GM21515 (cell line): ENCODE measurements around the gene EGFLAM.

Experiments used
- ATAC-seq: cut with Tn5 transposase; IDR thresholded peaks from one replicate; pipeline ENCODE4 v1.9.1; 2021; ENCODE audit not compliant: unreplicated experiment

EGFLAM gene

DNA sequence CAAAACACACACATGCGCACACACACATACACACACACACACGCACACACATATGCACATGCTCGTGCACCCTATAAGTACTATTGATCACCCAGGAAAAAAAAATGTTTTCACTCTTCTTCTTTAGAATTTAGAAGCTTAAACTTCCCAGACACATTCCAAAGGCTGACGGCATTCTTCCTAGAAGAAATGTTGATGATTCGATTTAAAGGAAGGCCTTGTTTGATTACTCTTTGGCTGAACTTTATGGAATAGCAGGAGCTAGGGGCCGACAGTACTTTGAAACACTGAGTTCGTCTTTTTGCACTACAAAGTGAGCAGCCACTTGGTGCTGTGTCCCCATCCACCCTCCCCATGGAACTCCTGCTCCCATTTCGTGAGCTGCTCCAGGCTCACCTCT lies 113.2 kb downstream of the EGFLAM start:
- no peak for ATAC-seq

DNA sequence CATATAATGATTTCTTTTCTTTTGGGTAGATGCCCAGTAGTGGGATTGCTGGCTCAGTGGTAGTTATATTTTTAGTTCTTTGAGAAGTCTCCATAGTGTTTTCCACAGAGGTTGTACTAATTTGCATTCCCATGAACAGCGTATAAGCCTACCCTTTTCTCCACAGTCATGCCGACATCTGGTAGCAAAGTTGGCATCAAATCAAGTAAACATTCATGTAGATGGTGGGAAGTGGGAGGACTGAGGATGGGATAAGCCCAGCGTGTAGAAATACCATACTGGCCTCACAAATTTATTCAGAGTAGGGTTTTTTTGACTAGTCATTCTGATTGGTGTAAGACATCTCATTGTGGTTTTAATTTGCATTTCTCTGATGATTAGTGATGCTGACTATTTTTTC lies 115.4 kb downstream of the EGFLAM start:
- no peak for ATAC-seq

DNA sequence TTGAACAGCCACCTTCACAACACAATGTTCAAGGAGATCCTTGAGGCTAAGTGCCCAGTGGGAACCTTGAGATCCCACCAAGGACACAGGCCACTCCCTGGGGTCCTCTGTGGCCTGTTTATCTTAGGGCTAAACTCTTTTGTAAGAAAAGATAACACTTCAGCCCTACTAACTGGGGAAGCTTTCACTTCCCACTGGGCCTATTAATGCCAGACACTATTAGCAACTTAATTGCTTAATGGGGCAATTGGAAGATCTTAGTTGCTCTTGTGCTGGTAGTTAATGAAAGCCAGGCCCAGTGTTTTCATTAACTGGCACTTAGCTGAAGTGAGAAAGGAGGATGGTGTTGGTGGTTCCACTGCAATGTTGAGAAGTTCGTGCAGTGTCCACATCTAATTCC lies 117.1 kb downstream of the EGFLAM start:
- ATAC-seq = no peak

DNA sequence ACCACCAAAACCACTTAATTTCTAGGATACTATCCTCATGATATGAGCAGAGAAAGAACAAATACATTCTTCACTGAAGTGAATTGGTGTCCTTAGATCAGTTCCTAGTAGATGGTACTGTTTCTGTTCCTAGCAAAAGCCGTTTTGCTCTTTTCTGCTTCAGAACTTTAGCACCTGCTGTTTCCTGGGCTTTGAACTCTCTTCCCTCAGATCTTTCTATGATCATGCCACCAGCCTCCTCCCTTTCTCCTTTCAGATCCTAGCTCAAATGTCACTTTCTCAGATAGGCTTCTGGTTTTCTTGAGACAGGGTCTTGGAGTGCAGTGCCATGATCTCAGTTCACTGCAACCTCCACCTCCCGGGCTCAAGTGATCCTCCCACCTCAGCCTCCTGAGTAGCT lies 118.0 kb downstream of the EGFLAM start:
- no peak for ATAC-seq

DNA sequence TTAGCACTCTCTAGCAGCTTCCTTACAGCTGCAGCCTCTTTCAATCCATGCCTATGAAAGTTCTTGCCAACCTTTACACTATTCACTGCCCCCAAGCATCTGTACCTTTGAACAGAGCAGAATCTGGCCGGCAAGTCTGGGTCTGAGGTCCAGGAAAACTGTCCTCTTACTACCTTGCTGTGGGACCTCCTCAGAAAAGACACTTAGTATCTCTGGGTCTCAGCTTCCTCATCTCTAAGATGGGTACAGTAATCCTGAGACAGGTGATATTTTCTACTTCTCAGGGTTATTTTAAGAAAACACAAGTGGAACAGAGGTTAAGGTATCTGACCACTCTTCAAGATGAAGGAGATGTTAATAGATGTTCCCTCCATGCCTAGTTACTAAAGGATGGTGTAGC lies 120.2 kb downstream of the EGFLAM start:
- no peak for ATAC-seq

DNA sequence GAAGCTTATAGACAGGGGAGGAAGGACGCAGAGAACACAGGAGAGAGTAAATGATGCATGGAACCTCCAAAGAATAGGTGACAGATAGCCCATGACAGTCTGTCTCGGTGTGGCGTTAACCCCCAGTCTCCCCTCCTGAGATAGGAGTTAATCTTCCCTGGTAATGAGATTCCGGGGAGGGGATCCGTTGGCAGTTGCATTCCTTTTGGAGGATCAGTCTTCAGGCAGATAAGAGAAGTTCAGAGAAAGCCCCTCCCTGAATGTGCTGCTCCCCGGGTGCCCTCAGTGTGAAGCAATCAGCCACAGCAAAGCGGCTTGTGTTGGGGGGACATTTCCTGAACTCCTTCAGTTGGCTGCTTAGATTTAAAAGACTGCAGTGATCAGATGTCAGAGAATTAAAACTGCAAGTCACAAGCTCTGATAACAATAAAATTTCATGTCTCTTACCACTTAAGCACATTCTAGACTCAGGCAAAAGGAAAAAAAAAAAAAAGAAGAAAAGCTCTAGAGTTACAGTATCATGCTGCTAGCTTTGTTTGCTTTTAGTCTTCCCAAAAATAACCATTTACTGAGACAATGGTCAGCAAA lies 121.1 kb downstream of the EGFLAM start:
- ATAC-seq = no peak

DNA sequence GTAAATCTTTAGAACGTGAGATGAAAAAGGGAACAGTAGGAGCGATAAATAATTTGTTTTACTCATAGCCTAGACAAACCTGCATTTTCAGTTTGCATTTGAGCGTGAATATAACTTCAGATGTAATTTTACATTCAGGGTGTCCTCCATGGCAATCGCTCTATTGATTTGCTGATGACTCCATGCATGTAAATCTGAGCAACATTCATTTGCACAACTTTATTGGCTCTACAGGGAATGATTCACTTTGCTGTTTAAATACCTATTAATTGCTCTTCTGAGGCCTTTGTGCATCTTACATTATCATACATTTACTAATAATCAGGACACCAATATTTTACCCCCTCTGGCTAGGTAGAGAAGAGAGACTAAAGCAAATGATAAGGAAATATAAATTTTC lies 122.2 kb downstream of the EGFLAM start:
- ATAC-seq = no peak

DNA sequence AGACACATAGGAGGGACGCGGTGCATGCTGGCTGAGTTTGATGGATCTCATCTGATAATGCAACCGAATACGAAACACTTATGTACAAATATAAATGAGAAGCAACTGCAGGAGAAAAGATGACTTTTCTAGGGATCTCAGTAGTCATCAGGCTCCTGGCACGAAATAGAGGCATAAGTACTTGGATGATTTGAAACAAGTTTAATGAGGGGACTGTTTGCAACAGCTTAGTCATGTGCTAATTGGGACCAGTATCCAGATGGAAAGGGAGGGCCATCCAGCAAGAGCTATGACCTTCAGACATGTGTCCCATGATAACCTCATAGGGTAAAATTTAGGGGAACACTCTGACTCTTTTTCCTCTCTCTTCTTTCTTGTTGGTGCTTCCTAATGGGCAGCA lies 123.0 kb downstream of the EGFLAM start:
- no peak for ATAC-seq

DNA sequence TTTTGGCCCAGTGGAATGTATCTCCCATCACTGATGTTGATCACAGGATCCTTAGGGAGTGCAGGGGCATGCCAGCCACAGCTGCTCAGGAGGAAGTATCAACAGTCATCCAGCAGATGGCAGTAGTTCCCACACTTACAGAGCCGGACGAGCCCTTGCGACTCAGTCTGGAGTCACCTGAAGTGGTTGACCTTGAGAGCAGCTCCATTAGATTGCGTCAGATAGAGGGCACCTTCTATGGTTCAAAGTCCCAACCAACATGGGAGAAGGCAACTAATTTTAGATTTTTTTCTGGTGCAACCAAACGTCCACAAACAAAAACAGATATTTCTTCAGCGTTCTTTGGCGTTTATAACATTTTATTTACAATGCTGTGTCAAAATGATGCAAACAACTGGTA lies 124.5 kb downstream of the EGFLAM start:
- peak; percentile 98 for ATAC-seq

DNA sequence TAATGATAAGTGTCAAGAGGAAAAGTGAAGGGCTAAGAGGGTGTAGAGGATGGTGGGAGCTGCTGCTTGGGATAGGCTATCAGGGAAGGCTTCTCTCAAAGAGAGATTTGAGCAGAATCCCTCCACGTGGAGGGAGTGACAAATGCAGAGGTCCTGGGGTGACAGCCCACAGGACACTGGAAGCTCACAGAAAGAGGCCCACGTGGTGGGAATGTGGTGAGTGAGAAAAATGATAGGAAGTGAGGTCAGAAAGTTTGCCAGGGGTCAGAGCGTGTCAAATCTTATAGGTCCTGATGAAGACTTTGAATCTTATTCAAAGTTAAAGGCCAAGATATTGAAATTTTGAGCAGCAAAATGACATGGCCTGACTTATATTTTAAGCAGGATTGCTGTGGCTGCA lies 125.3 kb downstream of the EGFLAM start:
- ATAC-seq = no peak

DNA sequence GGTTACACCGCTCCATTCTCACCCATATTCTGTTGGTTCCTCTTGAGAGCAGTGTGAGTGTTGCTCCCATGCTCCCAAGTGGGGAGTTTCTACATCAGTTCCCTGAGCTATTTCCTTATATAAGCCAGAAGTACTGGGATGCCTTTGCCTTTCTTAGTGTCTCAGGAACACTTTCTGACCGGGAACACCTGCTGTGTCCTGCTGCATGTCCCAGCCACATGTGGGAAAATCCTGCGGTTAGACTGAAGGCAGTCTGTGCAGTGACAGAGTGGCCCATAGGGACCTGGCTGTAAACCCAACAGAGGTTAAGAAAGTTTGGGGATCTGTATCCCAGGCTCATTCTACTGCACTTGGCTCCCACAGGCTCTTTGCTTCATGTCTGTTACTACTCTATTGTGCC lies 126.0 kb downstream of the EGFLAM start:
- no peak for ATAC-seq

DNA sequence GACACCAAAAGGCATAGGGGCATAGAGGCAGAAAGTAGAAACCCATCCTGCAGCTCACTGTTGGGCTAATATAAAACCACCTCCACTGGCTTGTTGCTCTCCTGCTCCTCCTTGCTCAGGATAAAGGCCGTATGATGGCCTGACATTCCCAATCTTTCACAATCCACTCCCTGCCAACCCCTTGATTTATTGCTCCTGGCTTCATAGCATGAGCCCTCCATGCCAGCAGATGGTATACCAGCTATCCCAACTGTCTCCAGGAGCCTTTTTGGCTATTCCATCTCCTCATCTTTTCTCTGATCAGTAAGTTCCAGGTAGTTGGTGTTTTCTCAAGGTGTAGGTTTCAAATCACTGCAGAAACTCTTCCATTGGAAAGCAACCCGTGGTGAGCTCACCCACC lies 128.8 kb downstream of the EGFLAM start:
- ATAC-seq = no peak

DNA sequence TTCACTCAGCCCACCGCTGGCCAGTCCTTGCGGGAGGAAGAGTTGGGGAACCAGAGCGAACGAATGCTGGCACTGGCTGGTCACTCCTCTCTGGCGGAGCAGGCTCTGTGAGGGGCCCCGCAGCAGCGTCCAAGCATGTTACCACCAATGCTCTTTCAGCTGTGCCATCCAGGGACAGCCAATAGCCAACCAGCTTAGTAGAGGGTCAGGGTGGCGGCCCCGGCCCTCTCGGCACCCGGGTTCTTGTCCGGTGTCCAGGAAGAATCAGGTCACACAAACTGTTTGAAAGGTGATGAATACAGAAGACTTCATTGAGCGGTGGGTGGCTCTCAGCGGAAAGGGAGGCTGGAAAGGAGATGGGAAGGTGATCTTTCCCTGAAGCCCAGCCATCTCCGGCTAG lies 135.3 kb downstream of the EGFLAM start:
- no peak for ATAC-seq

DNA sequence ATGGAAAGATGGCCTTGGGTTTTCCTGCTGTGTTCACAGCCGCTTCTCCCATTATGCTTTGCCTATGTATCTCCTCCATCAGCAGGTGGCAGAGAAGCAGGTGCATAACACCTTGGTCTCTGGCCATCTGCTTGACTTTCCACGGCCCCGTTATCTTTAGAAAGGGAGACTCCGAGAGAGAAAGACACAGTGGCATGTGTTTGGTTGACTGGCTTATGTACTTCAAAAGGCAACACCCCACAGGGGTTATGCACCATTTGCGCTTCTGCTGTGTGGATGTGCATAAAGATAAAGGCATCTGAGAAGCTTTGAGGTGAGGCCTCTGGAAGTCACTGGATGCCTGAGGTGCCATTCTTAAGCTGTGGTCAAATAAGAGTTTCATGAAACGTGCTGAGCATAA lies 138.4 kb downstream of the EGFLAM start:
- no peak for ATAC-seq

DNA sequence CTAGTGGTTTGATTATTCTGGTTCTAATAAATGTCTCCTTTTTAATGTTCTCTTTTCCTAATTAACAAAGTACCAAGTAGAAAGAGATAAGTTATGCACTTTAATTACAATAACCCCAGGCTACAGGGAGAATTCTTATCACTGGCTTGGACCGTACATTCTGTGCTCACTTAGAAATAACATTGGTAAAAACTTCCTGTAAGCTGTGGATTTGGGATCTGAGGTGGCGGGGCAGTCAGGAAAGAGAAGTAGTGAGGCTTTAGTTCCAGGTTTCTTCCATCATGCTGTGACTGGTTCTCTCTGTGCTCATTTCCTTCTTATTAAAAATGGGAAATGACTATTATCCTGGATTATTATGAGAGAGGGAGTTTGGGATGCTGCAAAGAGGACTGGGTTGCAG lies 142.0 kb downstream of the EGFLAM start:
- ATAC-seq = no peak

DNA sequence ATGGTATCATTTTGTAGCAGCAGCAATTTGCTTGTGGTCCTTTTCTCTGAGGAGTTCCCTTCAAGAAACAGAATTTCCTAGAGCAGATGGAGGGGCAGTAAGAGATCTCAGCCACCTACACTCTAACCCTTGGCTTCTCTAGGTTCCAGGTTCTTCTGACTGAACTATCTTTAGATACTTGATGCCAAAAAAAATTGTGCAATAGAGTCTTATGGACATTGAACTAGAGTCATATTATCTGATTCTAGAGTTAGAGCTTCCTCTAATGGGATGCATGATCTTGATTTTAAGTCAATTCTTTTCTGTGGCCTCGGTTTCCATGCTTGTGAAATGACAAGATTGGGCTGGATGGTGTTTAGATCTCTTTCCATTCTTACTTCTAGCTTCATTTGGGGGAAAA lies 142.8 kb downstream of the EGFLAM start:
- no peak for ATAC-seq

DNA sequence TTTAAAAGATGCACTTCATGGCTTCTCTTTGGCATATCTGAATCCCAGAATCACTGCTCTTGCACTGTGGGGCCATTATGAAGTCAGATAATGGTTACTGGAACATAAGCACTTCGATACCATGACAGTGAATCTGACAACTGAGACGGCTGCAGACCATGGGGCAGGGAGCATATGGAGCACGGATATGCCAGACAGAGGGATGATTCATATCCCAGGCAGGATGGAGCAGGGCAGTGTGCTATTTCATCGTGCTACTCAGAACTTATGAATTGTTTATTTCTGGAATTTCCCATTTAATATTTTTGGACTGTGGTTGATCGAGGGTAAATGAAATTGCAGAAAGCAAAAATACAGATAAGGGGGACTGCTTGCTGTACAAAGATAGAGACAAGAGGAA lies 145.0 kb downstream of the EGFLAM start:
- ATAC-seq = no peak

DNA sequence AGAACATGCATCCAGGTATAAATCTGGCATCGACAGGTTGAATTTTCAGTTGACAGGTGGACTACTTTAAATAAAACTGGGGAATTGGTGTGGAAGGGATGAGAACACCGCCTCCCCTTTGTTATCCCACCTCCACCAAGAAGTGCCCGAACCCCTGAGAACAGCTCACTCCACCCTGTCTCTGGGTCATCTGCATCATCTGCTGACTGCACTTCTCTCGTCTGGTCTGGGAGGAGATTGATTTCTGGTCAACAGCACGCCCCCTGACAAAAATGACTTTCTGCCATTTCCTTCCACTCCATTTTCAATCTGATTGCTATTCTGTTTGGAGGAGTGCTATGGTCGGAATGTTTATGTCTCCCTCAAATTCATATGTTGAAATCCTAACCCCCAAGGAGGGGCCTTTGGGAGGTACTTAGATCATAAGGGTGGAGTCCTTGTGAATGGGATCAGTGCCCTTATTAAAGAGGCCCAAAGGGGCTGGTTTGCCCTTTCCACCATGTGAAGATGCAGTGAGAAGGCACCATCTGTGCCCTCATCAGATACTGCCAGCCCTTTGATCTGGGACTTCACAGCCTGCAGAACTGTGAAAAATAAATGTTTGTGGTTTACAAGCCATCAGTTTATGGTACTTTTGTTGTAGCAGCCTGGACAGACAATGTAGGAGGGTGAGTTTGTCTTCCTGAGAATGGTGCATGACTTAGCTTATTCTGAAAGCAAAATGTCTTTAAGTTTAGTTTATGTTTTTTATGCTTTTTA lies 145.7 kb downstream of the EGFLAM start:
- no peak for ATAC-seq

DNA sequence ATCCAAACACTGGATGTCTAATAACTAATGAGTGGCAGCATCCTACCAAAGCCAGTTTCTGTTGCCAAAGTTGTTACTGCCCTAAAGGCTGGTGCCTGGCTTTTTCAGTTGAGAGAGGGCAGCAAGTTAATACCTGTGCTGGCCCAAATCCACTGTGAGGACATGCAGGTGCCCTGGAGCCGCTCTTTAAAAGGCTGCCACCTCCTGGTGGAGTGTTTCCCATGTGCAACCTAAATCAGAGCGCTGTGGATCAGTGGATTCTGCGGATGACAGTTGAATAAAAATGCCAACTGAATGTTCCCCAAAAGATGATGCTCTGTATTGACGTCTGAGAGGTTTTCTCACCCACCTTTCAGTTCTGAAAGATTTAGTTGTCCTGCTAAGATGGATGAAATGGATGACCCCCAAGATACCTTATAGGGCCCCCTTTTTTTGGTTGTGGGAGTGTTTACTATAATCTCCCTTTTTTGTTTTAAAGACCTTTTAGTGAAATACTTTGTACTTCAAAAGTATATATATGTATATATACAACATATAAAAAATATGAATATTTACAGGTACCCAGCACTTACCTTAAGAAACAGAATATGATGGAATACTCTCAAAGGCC lies 146.4 kb downstream of the EGFLAM start:
- ATAC-seq = no peak

DNA sequence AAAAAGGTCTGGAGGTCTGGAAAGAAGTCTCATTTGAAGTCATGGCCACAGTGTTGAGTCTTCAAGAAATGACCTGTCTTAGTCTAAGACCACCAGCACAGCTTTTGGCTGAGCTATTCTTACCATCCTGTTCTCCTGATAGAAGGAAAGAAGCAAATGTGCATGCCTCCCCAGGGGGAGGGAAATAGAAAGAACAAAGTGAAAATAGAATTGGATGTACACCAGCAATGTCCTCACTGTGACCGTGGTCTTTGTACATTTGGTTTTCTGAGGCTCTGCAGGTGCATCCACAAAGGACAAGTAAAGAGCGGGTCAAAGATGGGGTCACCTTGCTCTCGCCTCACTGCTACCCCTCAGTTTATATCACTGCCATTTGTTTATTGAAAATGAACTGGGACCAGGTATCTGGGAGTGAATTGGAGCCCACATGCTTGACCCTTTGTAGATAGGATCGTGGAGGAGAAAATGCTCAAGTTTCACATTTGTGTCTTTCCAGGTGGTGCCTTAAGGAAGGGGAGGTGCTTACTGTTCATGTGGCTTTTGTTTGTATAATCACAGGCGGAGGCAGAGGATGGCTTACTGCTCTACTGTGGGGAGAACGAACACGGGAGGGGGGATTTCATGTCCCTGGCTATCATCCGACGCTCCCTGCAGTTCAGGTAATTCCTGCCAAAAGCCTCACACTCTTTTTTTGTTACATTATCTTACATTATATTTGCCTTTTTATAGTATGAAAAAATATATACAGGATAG lies 150.3 kb downstream of the EGFLAM start:
- no peak for ATAC-seq

DNA sequence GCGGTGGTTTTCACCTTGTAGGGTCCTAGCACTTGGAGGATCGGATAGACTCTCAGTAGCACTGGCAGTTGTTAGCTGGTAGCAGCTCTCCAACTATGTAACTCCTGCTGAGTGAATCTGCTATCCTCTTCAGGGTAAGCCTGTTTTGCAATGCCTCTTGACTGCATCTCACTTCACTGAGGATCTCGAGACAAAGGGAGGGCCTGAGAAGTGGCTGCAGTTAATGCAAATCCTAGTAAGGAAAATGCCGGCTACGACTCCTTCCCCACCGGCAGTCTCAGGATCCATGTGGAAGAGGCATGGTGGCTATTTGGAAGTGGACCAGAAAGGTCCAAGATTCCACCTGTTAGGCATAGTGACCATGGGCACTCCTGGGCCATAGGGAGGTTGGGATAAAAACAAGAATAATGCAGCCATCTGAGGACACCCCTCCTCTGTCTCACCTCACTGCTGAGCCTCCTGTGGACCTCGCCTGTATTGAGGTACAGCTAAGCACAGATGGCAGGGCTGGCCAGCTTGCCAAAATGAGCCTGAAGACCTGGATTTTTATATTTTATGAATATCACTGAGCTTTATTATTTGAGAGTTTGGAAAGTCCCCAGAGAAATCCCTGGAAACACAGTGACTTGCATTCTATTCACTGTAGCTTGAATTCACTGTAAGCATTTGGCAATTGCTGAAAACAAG lies 152.1 kb downstream of the EGFLAM start:
- no peak for ATAC-seq
